Liver (tissue), 9 donors: Measurements from ENCODE around the gene ATP6V0E2. TPM values are rescaled to one million over a fixed set of nuclear protein-coding genes. Genes with fewer than 3 reads are reported as not detected.

ENCODE experiments used
- DNase-seq: peaks from one replicate; pipeline ENCODE4 v3.0.0-alpha.2; 2017; ENCODE audit warnings: low spot score
- H3K27ac ChIP-seq, 2 donors: one replicate each; pipeline ENCODE4 v1.7.0; 2013; ENCODE audit warnings: inconsistent platforms in 2 of 2, low read length in 2 of 2, control low read depth in 1 of 2, low read depth in 1 of 2, mild to moderate bottlenecking in 1 of 2
- H3K27me3 ChIP-seq, 4 donors: one replicate each; pipeline versions ENCODE4 v1.6.1 to v1.7.0; 2013; ENCODE audit warnings: low read length in 3 of 4, inconsistent platforms in 1 of 4, mild to moderate bottlenecking in 1 of 4, moderate library complexity in 1 of 4; ENCODE audit not compliant: control insufficient read depth in 4 of 4, insufficient read depth in 4 of 4
- H3K36me3 ChIP-seq, 4 donors: one replicate each; pipeline versions ENCODE4 v1.6.1 to v1.7.0; 2013; ENCODE audit warnings: low read length in 3 of 4, mild to moderate bottlenecking in 3 of 4, low read depth in 1 of 4, moderate library complexity in 1 of 4; ENCODE audit not compliant: control insufficient read depth in 4 of 4, insufficient read depth in 3 of 4
- H3K4me1 ChIP-seq, 4 donors: one replicate each; pipeline versions ENCODE4 v1.6.1 to v1.7.0; 2013; ENCODE audit warnings: low read length in 3 of 4, mild to moderate bottlenecking in 3 of 4, moderate library complexity in 1 of 4; ENCODE audit not compliant: control insufficient read depth in 4 of 4, insufficient read depth in 4 of 4
- H3K4me3 ChIP-seq, 3 donors: one replicate each; pipeline versions ENCODE4 v1.6.1 to v1.7.0; 2013; ENCODE audit warnings: low read length in 3 of 3, control low read depth in 1 of 3, low read depth in 1 of 3, mild to moderate bottlenecking in 1 of 3
- H3K9ac ChIP-seq, 2 donors: one replicate each; pipeline ENCODE4 v1.7.0; 2013; ENCODE audit warnings: low read length in 2 of 2, mild to moderate bottlenecking in 2 of 2, moderate library complexity in 2 of 2, control low read depth in 1 of 2, low read depth in 1 of 2
- H3K9me3 ChIP-seq, 4 donors: one replicate each; pipeline versions ENCODE4 v1.6.1 to v1.7.0; 2013; ENCODE audit warnings: low read length in 3 of 4; ENCODE audit not compliant: control insufficient read depth in 4 of 4
- EGR1 ChIP-seq, 2 donors: IDR thresholded peaks; 2 replicates each; pipeline ENCODE4 v1.6.1; 2016 to 2018; ENCODE audit warnings: antibody characterized with exemption in 2 of 2, low read depth in 2 of 2
- FOXA1 ChIP-seq: IDR thresholded peaks from 2 replicates; pipeline ENCODE4 v1.6.1; 2016; ENCODE audit warnings: antibody characterized with exemption
- FOXA2 ChIP-seq: IDR thresholded peaks from 2 replicates; pipeline ENCODE4 v1.6.1; 2016; ENCODE audit warnings: antibody characterized with exemption
- GABPA ChIP-seq, 2 donors: IDR thresholded peaks in 1 of 2; conservative IDR thresholded peaks in 1 of 2; 2 replicates each; pipeline ENCODE4 v1.6.1; 2016; ENCODE audit warnings: antibody characterized with exemption in 2 of 2, mild to moderate bottlenecking in 1 of 2, moderate library complexity in 1 of 2
- HNF4A ChIP-seq, 2 donors: conservative IDR thresholded peaks; 2 replicates each; pipeline ENCODE4 v1.6.1; 2016; ENCODE audit warnings: antibody characterized with exemption in 2 of 2, mild to moderate bottlenecking in 2 of 2
- HNF4G ChIP-seq: IDR thresholded peaks from 2 replicates; pipeline ENCODE4 v1.6.1; 2016; ENCODE audit warnings: antibody characterized with exemption
- JUND ChIP-seq, 2 donors: IDR thresholded peaks; 2 replicates each; pipeline ENCODE4 v1.6.1; 2016; ENCODE audit warnings: antibody characterized with exemption in 2 of 2
- NR2F2 ChIP-seq: IDR thresholded peaks from 2 replicates; pipeline ENCODE4 v1.6.1; 2016; ENCODE audit warnings: antibody characterized with exemption
- RAD21 ChIP-seq, 2 donors: IDR thresholded peaks; 2 replicates each; pipeline ENCODE4 v1.6.1; 2016; ENCODE audit warnings: antibody characterized with exemption in 2 of 2, mild to moderate bottlenecking in 2 of 2
- RXRA ChIP-seq, 2 donors: IDR thresholded peaks; 2 replicates each; pipeline ENCODE4 v1.6.1; 2017 to 2018; ENCODE audit warnings: antibody characterized with exemption in 2 of 2, mild to moderate bottlenecking in 1 of 2
- SP1 ChIP-seq: IDR thresholded peaks from 2 replicates; pipeline ENCODE4 v1.6.1; 2018; ENCODE audit warnings: antibody characterized with exemption, mild to moderate bottlenecking
- TAF1 ChIP-seq: conservative IDR thresholded peaks from 2 replicates; pipeline ENCODE4 v1.6.1; 2016; ENCODE audit warnings: antibody characterized with exemption, mild to moderate bottlenecking
- YY1 ChIP-seq: IDR thresholded peaks from 2 replicates; pipeline ENCODE4 v1.6.1; 2016; ENCODE audit warnings: antibody characterized with exemption, mild to moderate bottlenecking
- WGBS: extraction: QIAGEN DNeasy Blood & Tissue Kit; methylation state at CpG from one replicate; pipeline ENCODE4 v1.1.7; 2013; 5-methylcytosine and 5-hydroxymethylcytosine counted together
- polyA plus RNA-seq, 2 donors: library from polyadenylated mRNA; stranded (reverse) in 1 of 2; unstranded in 1 of 2; fragments of 200-250 nt in 1 of 2; fragments of >200 nt in 1 of 2; fragmentation: Nextera tagmentation in 1 of 2; extraction: Ambion mirVana in 1 of 2; gene quantifications; one replicate each; pipeline versions ENCODE4 v1.2.1 to v1.2.3, GENCODE V29; 2013 to 2015
- total RNA-seq, 2 donors: library from RNA; depleted of rRNA; stranded (reverse); fragments of >200 nt; gene quantifications; one replicate each; pipeline ENCODE4 v1.2.3, GENCODE V29; 2014
- TF ChIP-seq, protein P1 (sequence below): IDR thresholded peaks from 2 replicates; pipeline ENCODE4 v1.6.1; 2016; ENCODE audit warnings: antibody characterized with exemption
- TF ChIP-seq, protein P2 (sequence below): IDR thresholded peaks from 2 replicates; pipeline ENCODE4 v1.6.1; 2016; ENCODE audit warnings: antibody characterized with exemption, mild to moderate bottlenecking
- TF ChIP-seq, protein P3 (sequence below): IDR thresholded peaks from 2 replicates; pipeline ENCODE4 v1.6.1; 2016; ENCODE audit warnings: antibody characterized with exemption
- TF ChIP-seq, protein P4 (sequence below): fragments of 150-350 bp; IDR thresholded peaks from 2 replicates; pipeline ENCODE4 v1.5.1; 2017; ENCODE audit warnings: improper control_type of control experiment, low read depth, low read length; ENCODE audit not compliant: missing input control
- TF ChIP-seq, protein P5 (sequence below): IDR thresholded peaks from 2 replicates; pipeline ENCODE4 v1.6.1; 2016; ENCODE audit warnings: antibody characterized with exemption
- donor health status: healthy.
- donor health status: healthy.
- donor health status: healthy.
- donor health status: healthy.
- donor health status: healthy.

Gene ATP6V0E2
- total and polyA plus RNA-seq, 4 donors: 9.8 to 77.1 (median 47.5) TPM

DNA sequence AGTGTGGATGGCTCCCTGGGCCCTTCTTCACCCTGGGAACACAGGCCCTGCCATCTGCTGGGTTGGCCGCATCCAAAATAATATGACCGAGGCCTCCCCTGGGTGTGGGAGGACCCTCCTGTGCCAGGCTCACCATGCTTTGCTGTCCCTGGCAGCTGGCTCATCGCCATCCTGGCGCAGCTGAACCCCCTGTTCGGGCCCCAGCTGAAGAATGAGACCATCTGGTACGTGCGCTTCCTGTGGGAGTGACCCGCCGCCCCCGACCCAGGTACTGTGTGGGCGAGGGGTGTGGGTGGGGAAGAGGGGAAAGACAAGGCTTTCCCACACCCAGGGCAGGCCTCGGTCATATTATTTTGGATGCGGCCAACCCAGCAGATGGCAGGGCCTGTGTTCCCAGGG, 4.8 kb downstream of the ATP6V0E2 start:
- Histone ChIP-seq H3K27ac (no peak overlapping the region), H3K4me1 (peaks cover 5 to 33% (median 18%) of the 10 kb centered on the region in 4 donors), H3K27me3 (no peaks in the 10 kb centered on the region), H3K9me3 (no peaks in the 10 kb centered on the region), H3K4me3 (no peak overlapping the region), H3K9ac (no peak overlapping the region), H3K36me3 (no peaks in the 10 kb centered on the region)
- DNase-seq: no peak
- TF ChIP-seq JUND (IDR thresholded peaks at IDR 0.05): no peak
- TF ChIP-seq YY1: no peak
- TF ChIP-seq, protein P1, sequence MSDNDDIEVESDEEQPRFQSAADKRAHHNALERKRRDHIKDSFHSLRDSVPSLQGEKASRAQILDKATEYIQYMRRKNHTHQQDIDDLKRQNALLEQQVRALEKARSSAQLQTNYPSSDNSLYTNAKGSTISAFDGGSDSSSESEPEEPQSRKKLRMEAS: no peak
- no peak for TF ChIP-seq RXRA (IDR thresholded peaks at IDR 0.05)
- TF ChIP-seq, protein P2, sequence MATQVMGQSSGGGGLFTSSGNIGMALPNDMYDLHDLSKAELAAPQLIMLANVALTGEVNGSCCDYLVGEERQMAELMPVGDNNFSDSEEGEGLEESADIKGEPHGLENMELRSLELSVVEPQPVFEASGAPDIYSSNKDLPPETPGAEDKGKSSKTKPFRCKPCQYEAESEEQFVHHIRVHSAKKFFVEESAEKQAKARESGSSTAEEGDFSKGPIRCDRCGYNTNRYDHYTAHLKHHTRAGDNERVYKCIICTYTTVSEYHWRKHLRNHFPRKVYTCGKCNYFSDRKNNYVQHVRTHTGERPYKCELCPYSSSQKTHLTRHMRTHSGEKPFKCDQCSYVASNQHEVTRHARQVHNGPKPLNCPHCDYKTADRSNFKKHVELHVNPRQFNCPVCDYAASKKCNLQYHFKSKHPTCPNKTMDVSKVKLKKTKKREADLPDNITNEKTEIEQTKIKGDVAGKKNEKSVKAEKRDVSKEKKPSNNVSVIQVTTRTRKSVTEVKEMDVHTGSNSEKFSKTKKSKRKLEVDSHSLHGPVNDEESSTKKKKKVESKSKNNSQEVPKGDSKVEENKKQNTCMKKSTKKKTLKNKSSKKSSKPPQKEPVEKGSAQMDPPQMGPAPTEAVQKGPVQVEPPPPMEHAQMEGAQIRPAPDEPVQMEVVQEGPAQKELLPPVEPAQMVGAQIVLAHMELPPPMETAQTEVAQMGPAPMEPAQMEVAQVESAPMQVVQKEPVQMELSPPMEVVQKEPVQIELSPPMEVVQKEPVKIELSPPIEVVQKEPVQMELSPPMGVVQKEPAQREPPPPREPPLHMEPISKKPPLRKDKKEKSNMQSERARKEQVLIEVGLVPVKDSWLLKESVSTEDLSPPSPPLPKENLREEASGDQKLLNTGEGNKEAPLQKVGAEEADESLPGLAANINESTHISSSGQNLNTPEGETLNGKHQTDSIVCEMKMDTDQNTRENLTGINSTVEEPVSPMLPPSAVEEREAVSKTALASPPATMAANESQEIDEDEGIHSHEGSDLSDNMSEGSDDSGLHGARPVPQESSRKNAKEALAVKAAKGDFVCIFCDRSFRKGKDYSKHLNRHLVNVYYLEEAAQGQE: no peak
- TF ChIP-seq, protein P3, sequence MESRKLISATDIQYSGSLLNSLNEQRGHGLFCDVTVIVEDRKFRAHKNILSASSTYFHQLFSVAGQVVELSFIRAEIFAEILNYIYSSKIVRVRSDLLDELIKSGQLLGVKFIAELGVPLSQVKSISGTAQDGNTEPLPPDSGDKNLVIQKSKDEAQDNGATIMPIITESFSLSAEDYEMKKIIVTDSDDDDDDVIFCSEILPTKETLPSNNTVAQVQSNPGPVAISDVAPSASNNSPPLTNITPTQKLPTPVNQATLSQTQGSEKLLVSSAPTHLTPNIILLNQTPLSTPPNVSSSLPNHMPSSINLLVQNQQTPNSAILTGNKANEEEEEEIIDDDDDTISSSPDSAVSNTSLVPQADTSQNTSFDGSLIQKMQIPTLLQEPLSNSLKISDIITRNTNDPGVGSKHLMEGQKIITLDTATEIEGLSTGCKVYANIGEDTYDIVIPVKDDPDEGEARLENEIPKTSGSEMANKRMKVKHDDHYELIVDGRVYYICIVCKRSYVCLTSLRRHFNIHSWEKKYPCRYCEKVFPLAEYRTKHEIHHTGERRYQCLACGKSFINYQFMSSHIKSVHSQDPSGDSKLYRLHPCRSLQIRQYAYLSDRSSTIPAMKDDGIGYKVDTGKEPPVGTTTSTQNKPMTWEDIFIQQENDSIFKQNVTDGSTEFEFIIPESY: no peak
- TF ChIP-seq NR2F2: no peak
- no peak for TF ChIP-seq HNF4G
- no peak for TF ChIP-seq EGR1 (IDR thresholded peaks at IDR 0.05; ENCODE audit: low read depth in 2 of 2)
- TF ChIP-seq HNF4A (conservative IDR thresholded peaks at IDR 0.05): no peak
- TF ChIP-seq, protein P4, sequence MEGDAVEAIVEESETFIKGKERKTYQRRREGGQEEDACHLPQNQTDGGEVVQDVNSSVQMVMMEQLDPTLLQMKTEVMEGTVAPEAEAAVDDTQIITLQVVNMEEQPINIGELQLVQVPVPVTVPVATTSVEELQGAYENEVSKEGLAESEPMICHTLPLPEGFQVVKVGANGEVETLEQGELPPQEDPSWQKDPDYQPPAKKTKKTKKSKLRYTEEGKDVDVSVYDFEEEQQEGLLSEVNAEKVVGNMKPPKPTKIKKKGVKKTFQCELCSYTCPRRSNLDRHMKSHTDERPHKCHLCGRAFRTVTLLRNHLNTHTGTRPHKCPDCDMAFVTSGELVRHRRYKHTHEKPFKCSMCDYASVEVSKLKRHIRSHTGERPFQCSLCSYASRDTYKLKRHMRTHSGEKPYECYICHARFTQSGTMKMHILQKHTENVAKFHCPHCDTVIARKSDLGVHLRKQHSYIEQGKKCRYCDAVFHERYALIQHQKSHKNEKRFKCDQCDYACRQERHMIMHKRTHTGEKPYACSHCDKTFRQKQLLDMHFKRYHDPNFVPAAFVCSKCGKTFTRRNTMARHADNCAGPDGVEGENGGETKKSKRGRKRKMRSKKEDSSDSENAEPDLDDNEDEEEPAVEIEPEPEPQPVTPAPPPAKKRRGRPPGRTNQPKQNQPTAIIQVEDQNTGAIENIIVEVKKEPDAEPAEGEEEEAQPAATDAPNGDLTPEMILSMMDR: no peak
- TF ChIP-seq TAF1: no peak
- TF ChIP-seq SP1: no peak
- TF ChIP-seq, protein P5, sequence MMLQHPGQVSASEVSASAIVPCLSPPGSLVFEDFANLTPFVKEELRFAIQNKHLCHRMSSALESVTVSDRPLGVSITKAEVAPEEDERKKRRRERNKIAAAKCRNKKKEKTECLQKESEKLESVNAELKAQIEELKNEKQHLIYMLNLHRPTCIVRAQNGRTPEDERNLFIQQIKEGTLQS: no peak
- TF ChIP-seq GABPA (IDR thresholded peaks at IDR 0.05 in 1 of 2, conservative IDR thresholded peaks at IDR 0.05 in 1 of 2): no peak
- TF ChIP-seq RAD21 (IDR thresholded peaks at IDR 0.05): no peak
- no peak for TF ChIP-seq FOXA2
- no peak for TF ChIP-seq FOXA1
- WGBS: 94% methylated on average over 13 of the region's 13 CpGs
